K562 (cell line): ENCODE data around the gene SHISA5. TPM values are rescaled to one million over a fixed set of nuclear protein-coding genes. Genes with fewer than 3 reads are reported as not detected.
A peak's percentile ranks its signal among the peaks of the same experiment; 100 is the strongest.

Source experiments
- ATAC-seq: fragments of 200-7000 bp; cut with Tn5 transposase; 3 replicates; pipeline ENCODE4 v1.9.1; 2020; ENCODE audit warnings: moderate library complexity
- BruUV-seq: library from RNA; stranded (reverse); fragments of 400-500 nt; replicated peaks from 2 replicates; lab custom pipeline; 2021; lab: Mats Ljungman, UMichigan
- CTCF ChIA-PET: fragments of 300-600 bp; formaldehyde crosslinking; extraction: SDS; loops from one replicate; lab custom pipeline; 2021; ENCODE audit warnings: low intra/inter-chr PET ratio; lab: Yijun Ruan, JAX
- POLR2A ChIA-PET: fragments of 300-600, 350-650 bp; sonication (Branson Sonifier 250); formaldehyde crosslinking; extraction: SDS; loops from one replicate; lab custom pipeline; 2021; ENCODE audit warnings: antibody characterized with exemption, inconsistent platforms; lab: Yijun Ruan, JAX
- DNase-seq, 4 experiments: peaks; one replicate each; pipeline versions ENCODE4 v3.0.0 to v3.0.0-alpha.2; 2011 to 2018; ENCODE audit warnings: low spot score in 3 of 4, mixed read lengths in 3 of 4; ENCODE audit errors: extremely low read depth in 1 of 4
- FAIRE-seq: peaks from 2 replicates; lab custom pipeline; 2011; peaks lifted over from hg19 to GRCh38; lab: Jason Lieb, UNC
- H2AFZ ChIP-seq: 2 replicates; pipeline ENCODE4 v1.6.0; 2011; ENCODE audit warnings: low read depth, low read length, control low read depth, inconsistent platforms
- H3K27ac ChIP-seq: fragments of 200-600 bp; 3 replicates; pipeline ENCODE4 v1.8.0; 2011; ENCODE audit warnings: low read depth, mild to moderate bottlenecking, control low read depth, inconsistent platforms, low read length, moderate library complexity, mixed read lengths; ENCODE audit errors: extremely low read depth
- H3K27me3 ChIP-seq, 2 experiments: fragments of 300-600 bp in 1 of 2; 2 replicates in 1 of 2; 3 replicates in 1 of 2; pipeline versions ENCODE4 v1.6.0 to v1.8.0; 2011; ENCODE audit warnings: inconsistent platforms in 2 of 2, low read length in 2 of 2, mild to moderate bottlenecking in 1 of 2, mixed read lengths in 1 of 2, moderate library complexity in 1 of 2; ENCODE audit not compliant: control insufficient read depth in 2 of 2, insufficient read depth in 2 of 2
- H3K36me3 ChIP-seq: fragments of 300-600 bp; 3 replicates; pipeline ENCODE4 v1.8.0; 2011; ENCODE audit warnings: mild to moderate bottlenecking, low read length, inconsistent platforms; ENCODE audit not compliant: control insufficient read depth, insufficient read depth
- H3K4me1 ChIP-seq, 2 experiments: fragments of 200-600 bp in 1 of 2; replicated peaks in 1 of 2; 2 replicates in 1 of 2; 3 replicates in 1 of 2; pipeline versions ENCODE4 v1.5.1 to v1.8.0; 2011; ENCODE audit warnings: inconsistent platforms in 2 of 2, low read length in 2 of 2, mild to moderate bottlenecking in 1 of 2, mixed read lengths in 1 of 2, moderate library complexity in 1 of 2; ENCODE audit not compliant: control insufficient read depth in 2 of 2, insufficient read depth in 2 of 2
- H3K4me2 ChIP-seq: 2 replicates; pipeline ENCODE4 v1.6.1; 2011; ENCODE audit warnings: low read length, control low read depth, inconsistent platforms, mixed read lengths; ENCODE audit not compliant: insufficient read depth
- H3K4me3 ChIP-seq: fragments of 200-600 bp; sonication (generic), shearing (Covaris generic); 2 replicates; pipeline ENCODE4 v1.5.1; 2016; ENCODE audit warnings: control low read depth, inconsistent platforms
- H3K79me2 ChIP-seq: fragments of 200-600 bp; 3 replicates; pipeline ENCODE4 v1.8.0; 2011; ENCODE audit warnings: low read length, inconsistent platforms; ENCODE audit not compliant: control insufficient read depth, insufficient read depth
- H3K9ac ChIP-seq, 2 experiments: 2 replicates each; pipeline versions ENCODE4 v1.6.0 to v1.6.1; 2011; ENCODE audit warnings: low read depth in 2 of 2, low read length in 2 of 2, control low read depth in 1 of 2, inconsistent platforms in 1 of 2, mild to moderate bottlenecking in 1 of 2, mixed read lengths in 1 of 2; ENCODE audit not compliant: insufficient read depth in 1 of 2
- H3K9me1 ChIP-seq: one replicate; pipeline ENCODE4 v1.6.0; 2011; ENCODE audit warnings: inconsistent platforms, mild to moderate bottlenecking, low read length, moderate library complexity; ENCODE audit not compliant: control insufficient read depth, insufficient read depth
- H3K9me3 ChIP-seq: replicated peaks from 2 replicates; pipeline ENCODE4 v1.5.1; 2011; ENCODE audit warnings: low read depth, low read length, inconsistent platforms; ENCODE audit not compliant: control insufficient read depth, insufficient read depth
- H4K20me1 ChIP-seq: replicated peaks from 2 replicates; pipeline ENCODE4 v1.6.1; 2011; ENCODE audit warnings: low read length, inconsistent platforms, mixed read lengths; ENCODE audit not compliant: control insufficient read depth, insufficient read depth
- IFI16 ChIP-seq: fragments of 250-450 bp; sonication (Bioruptor Pico); IDR thresholded peaks from 2 replicates; pipeline ENCODE4 v2.1.2; 2022; ENCODE audit warnings: mild to moderate bottlenecking, inconsistent platforms
- RBFOX2 ChIP-seq: fragments of 200-400 bp; formaldehyde crosslinking; IDR thresholded peaks from 2 replicates; pipeline ENCODE4 v1.6.1; 2017; ENCODE audit warnings: low read depth, mild to moderate bottlenecking, low read length, moderate library complexity
- WGBS: fragments of 100-300 bp; shearing (Covaris generic); methylation state at CpG from one replicate; pipeline ENCODE4 v1.1.6; 2016; ENCODE audit warnings: low coverage, mixed read lengths; ENCODE audit not compliant: insufficient coverage; ENCODE audit errors: missing lambda C conversion rate; 5-methylcytosine and 5-hydroxymethylcytosine counted together
- in situ Hi-C: fragments of 300-500 bp; cut with MboI; formaldehyde crosslinking; loops from 4 replicates; pipeline ENCODE4 v1.15.0; 2018; ENCODE audit warnings: inconsistent platforms, mixed read lengths
- intact Hi-C: fragments of 100-400 bp; cut with micrococcal nuclease; formaldehyde crosslinking; loops from 2 replicates; pipeline ENCODE4 v1.14.2; 2022
- polyA plus RNA-seq, 8 experiments: library from polyadenylated mRNA; depleted of rRNA in 4 of 8; stranded (reverse) in 5 of 8; unstranded in 3 of 8; fragments of >200 nt; fragmentation: Nextera tagmentation in 2 of 8; fragmentation: Illumina TruSeq in 1 of 8; extraction: Ambion mirVana in 2 of 8; extraction: Trizol in 1 of 8; gene quantifications; 2 replicates each; pipeline versions ENCODE4 v1.2.1 to v1.2.3, GENCODE V29; 2011 to 2014; ENCODE audit warnings: inconsistent platforms in 1 of 8, missing spikeins in 1 of 8
- total RNA-seq, 7 experiments: library from RNA; depleted of rRNA in 6 of 7; stranded (reverse); fragments of >200 nt in 6 of 7; fragmentation: Illumina TruSeq in 2 of 7; extraction: Trizol in 2 of 7; gene quantifications; 2 replicates each; pipeline versions ENCODE4 v1.2.1 to v1.2.3, GENCODE V29; 2011 to 2021; ENCODE audit warnings: low replicate concordance in 1 of 7
- TF ChIP-seq, protein P1 (sequence below): fragments of 450-650 bp; formaldehyde crosslinking; IDR thresholded peaks from 2 replicates; pipeline ENCODE4 v1.4.0; 2020; ENCODE audit warnings: mild to moderate bottlenecking, moderate library complexity

Gene SHISA5
- total and polyA plus RNA-seq, 9 of the 15 experiments (the other 6 are each of a cell fraction or from before 2014, with no cell fraction given), result 8.4 to 85.8 (median 56.1) TPM

- H3K4me3 ChIP-seq, result no peak overlapping the region
- POLR2A ChIA-PET, result interaction anchor here (0.6 kb wide), 1 partner anchor 447 kb away, joined by 3 read pairs; no protein-coding TSS in a partner anchor
- H3K36me3 ChIP-seq, result peaks cover 38% of the 10 kb centered on the region; the same call in 1 of the 3 replicates
- in situ Hi-C loops (loop anchor here (5.0 kb wide), 1 partner anchor 89 kb away; the partner anchor contains the start of gene PFKFB4), intact Hi-C loops (no loop called here)
- H3K79me2 ChIP-seq, result peaks cover 24% of the 10 kb centered on the region
- H3K27me3 ChIP-seq, result no peaks in the 10 kb centered on the region
- CTCF ChIA-PET, result no interaction called here
- H3K4me2 ChIP-seq, result no peak overlapping the region
- H3K4me1 ChIP-seq, result peaks cover 8 to 58% of the 10 kb centered on the region in 2 experiments
- H3K9me3 ChIP-seq, result no peaks in the 10 kb centered on the region
- TF ChIP-seq IFI16 (CRISPR knock-in tag) (no peak), RBFOX2 (0 out of 2 replicates have a peak, but pooled peaks have one; percentile 5)
- TF ChIP-seq, protein P1, sequence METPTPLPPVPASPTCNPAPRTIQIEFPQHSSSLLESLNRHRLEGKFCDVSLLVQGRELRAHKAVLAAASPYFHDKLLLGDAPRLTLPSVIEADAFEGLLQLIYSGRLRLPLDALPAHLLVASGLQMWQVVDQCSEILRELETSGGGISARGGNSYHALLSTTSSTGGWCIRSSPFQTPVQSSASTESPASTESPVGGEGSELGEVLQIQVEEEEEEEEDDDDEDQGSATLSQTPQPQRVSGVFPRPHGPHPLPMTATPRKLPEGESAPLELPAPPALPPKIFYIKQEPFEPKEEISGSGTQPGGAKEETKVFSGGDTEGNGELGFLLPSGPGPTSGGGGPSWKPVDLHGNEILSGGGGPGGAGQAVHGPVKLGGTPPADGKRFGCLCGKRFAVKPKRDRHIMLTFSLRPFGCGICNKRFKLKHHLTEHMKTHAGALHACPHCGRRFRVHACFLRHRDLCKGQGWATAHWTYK (CRISPR knock-in tag), result no peak
- WGBS, result 89% methylated on average over 4 of the region's 8 CpGs
- H2AFZ ChIP-seq, result no peak overlapping the region
- H4K20me1 ChIP-seq, result no peaks in the 10 kb centered on the region; the same call in 1 of the 2 replicates
- no peak overlapping the region for H3K27ac ChIP-seq
- FAIRE-seq, result no peak
- TSS peak; percentile 5 for BruUV-seq
- no peak for DNase-seq
- no peak for ATAC-seq
- no peaks in the 10 kb centered on the region for H3K9me1 ChIP-seq
- 0 out of 4 replicates have a peak overlapping the region, but pooled peaks of 1 of the 2 experiments have one; percentile 28 for H3K9ac ChIP-seq
Observed at GRCh38 chr3:48468329-48468731, 35.6 kb downstream of the SHISA5 start.
